HL-60 (cell line): ENCODE measurements around the gene SERINC2.

Source experiments
- DNase-seq, 2 experiments: peaks; one replicate each; pipeline ENCODE4 v3.0.0-alpha.2; 2010 to 2020; ENCODE audit warnings: low read depth in 1 of 2, low spot score in 1 of 2
- H3K27ac ChIP-seq: fragments of 250-450 bp; sonication (Bioruptor Pico); replicated peaks from 2 replicates; pipeline ENCODE4 v1.5.1; 2020; ENCODE audit warnings: mild to moderate bottlenecking, moderate library complexity
- H3K27me3 ChIP-seq: fragments of 250-450 bp; sonication (Bioruptor Pico); 2 replicates; pipeline ENCODE4 v1.5.1; 2021; ENCODE audit warnings: mild to moderate bottlenecking, moderate library complexity; ENCODE audit not compliant: insufficient read depth, poor library complexity, severe bottlenecking
- H3K4me3 ChIP-seq: replicated peaks from 2 replicates; pipeline ENCODE4 v1.5.1; 2011; ENCODE audit warnings: mild to moderate bottlenecking, control low read depth, low read length; ENCODE audit not compliant: insufficient read depth
- GABPA ChIP-seq: IDR thresholded peaks from 2 replicates; pipeline ENCODE4 v1.6.1; 2012; ENCODE audit warnings: low read depth
- POLR2AphosphoS5 ChIP-seq: IDR thresholded peaks from 2 replicates; pipeline ENCODE4 v1.6.1; 2012; ENCODE audit warnings: low read depth
- SPI1 ChIP-seq: IDR thresholded peaks from 2 replicates; pipeline ENCODE4 v1.6.1; 2012; ENCODE audit warnings: low read depth, mild to moderate bottlenecking, borderline replicate concordance
- TF ChIP-seq, protein P1 (sequence below): IDR thresholded peaks from 2 replicates; pipeline ENCODE4 v1.6.1; 2012; ENCODE audit warnings: low read depth; ENCODE audit not compliant: insufficient replicate concordance
- TF ChIP-seq, protein P2 (sequence below): IDR thresholded peaks from one replicate; pipeline ENCODE4 v1.5.1; 2011; ENCODE audit warnings: low read length, control low read depth, inconsistent platforms; ENCODE audit not compliant: insufficient read depth

Gene SERINC2

DNA sequence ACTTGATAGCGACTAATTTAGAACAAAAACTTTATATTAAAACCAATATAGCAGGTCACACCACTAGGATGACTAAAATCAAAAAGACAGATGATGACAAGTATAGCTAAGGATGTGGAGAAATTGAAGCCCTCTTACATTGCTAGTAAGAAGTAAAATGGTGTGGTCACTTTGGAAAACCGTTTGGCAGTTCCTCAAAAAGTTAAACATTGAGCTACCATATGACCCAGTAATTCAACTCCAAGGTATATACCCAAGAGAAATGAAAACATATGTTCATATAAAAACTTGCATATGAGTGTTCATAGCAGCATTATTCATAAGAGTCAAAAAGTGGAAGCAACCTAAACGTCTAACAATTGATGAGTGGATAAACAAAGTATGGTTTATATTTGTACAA lies 13.0 kb upstream of the SERINC2 start:
- Histone ChIP-seq H3K4me3 (no peak overlapping the region), H3K27me3 (no peaks in the 10 kb centered on the region), H3K27ac (peak overlapping the region; percentile 23)
- TF ChIP-seq POLR2AphosphoS5: no peak
- TF ChIP-seq SPI1: peak; percentile 34; the same call in 1 of the 2 replicates
- TF ChIP-seq, protein P1, sequence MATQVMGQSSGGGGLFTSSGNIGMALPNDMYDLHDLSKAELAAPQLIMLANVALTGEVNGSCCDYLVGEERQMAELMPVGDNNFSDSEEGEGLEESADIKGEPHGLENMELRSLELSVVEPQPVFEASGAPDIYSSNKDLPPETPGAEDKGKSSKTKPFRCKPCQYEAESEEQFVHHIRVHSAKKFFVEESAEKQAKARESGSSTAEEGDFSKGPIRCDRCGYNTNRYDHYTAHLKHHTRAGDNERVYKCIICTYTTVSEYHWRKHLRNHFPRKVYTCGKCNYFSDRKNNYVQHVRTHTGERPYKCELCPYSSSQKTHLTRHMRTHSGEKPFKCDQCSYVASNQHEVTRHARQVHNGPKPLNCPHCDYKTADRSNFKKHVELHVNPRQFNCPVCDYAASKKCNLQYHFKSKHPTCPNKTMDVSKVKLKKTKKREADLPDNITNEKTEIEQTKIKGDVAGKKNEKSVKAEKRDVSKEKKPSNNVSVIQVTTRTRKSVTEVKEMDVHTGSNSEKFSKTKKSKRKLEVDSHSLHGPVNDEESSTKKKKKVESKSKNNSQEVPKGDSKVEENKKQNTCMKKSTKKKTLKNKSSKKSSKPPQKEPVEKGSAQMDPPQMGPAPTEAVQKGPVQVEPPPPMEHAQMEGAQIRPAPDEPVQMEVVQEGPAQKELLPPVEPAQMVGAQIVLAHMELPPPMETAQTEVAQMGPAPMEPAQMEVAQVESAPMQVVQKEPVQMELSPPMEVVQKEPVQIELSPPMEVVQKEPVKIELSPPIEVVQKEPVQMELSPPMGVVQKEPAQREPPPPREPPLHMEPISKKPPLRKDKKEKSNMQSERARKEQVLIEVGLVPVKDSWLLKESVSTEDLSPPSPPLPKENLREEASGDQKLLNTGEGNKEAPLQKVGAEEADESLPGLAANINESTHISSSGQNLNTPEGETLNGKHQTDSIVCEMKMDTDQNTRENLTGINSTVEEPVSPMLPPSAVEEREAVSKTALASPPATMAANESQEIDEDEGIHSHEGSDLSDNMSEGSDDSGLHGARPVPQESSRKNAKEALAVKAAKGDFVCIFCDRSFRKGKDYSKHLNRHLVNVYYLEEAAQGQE: no peak
- no peak for DNase-seq

DNA sequence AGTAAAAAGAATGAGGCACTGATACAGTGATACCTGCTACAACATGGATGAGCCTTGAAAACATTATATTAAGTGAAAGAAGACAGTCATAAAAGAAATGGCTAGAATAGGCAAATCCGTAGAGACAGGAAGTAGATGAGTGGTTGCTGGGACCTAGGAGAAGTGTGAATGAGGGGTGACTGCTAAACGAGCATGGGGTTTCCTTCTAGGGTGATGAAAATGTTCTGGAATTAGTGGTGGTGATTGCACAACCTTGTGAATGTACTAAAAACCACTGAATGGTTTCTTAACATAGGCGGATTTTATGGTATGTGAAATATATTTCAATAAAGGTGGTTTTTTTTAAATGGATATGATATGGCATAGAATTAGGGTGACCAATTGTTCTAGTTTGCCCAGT lies 12.6 kb upstream of the SERINC2 start:
- H3K4me3 ChIP-seq: no peak overlapping the region
- peak in 1 of 2 experiments; percentile 52 for DNase-seq
- no peaks in the 10 kb centered on the region for H3K27me3 ChIP-seq
- peak overlapping the region; percentile 23 for H3K27ac ChIP-seq
- TF ChIP-seq POLR2AphosphoS5: no peak
- TF ChIP-seq SPI1: no peak
- no peak for TF ChIP-seq GABPA
- TF ChIP-seq, protein P1: no peak
- TF ChIP-seq, protein P2, sequence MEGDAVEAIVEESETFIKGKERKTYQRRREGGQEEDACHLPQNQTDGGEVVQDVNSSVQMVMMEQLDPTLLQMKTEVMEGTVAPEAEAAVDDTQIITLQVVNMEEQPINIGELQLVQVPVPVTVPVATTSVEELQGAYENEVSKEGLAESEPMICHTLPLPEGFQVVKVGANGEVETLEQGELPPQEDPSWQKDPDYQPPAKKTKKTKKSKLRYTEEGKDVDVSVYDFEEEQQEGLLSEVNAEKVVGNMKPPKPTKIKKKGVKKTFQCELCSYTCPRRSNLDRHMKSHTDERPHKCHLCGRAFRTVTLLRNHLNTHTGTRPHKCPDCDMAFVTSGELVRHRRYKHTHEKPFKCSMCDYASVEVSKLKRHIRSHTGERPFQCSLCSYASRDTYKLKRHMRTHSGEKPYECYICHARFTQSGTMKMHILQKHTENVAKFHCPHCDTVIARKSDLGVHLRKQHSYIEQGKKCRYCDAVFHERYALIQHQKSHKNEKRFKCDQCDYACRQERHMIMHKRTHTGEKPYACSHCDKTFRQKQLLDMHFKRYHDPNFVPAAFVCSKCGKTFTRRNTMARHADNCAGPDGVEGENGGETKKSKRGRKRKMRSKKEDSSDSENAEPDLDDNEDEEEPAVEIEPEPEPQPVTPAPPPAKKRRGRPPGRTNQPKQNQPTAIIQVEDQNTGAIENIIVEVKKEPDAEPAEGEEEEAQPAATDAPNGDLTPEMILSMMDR: no peak

DNA sequence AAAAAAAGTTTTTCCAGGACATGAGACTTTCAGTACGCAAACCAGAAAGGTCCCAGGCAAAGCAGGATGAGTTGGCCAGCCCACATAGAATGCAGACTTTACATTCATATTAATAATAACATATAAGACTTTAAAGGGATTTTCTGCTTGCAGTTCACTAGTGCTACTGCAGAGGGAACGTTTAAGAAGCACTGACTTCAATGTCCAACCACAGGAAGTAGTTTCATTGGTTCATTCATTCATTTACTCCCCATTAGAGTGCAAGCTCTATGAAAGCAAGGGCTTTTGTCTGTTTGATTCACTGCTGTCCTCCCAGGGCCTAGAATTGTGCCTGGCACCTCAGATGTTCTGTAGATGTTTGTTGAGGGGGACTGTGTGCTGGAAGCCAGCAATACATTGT lies 11.8 kb upstream of the SERINC2 start:
- no peak overlapping the region for H3K4me3 ChIP-seq
- TF ChIP-seq GABPA: no peak
- no peak for DNase-seq
- no peaks in the 10 kb centered on the region for H3K27me3 ChIP-seq
- H3K27ac ChIP-seq: no peak overlapping the region

DNA sequence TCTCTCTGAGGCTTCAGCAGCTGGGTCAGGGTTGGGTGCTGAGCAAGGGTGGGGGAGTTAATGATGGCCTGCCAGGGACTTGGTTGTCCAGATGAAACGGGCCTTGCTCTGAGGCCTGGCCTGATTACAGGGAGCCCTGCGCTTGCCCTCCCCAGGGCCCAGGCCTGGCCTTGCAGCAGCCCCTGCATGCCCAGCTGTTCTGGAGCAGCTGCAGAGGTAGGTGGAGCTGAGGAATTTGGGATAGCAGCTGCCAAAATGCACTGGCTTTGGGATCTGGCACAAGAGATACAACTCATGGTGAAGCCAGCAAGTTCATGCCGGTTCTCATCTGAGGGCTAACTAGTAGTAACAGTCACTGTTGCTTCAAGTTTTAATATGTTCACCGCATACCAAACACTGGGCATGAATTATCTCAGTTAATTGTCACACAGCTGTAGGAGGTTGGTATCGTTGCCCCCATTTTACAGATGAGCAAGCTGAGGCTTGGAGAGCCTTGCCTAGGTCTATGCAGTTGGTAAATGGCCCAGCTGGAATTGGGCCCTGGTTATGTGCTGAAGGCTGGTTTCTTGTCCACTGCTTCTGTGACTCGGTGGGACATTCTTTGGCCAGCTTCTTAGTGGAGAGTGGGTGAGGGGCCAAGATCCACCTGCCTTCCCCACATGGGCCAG lies 7.3 kb upstream of the SERINC2 start:
- no peak for DNase-seq
- Histone ChIP-seq H3K4me3 (no peak overlapping the region), H3K27ac (no peak overlapping the region), H3K27me3 (no peaks in the 10 kb centered on the region)
- TF ChIP-seq, protein P1: no peak
- TF ChIP-seq GABPA (no peak), SPI1 (no peak), POLR2AphosphoS5 (no peak)
- TF ChIP-seq, protein P2: no peak
